GM21526 (cell line): ENCODE data around the gene KCNJ10.

ENCODE experiments used
- ATAC-seq: cut with Tn5 transposase; IDR thresholded peaks from one replicate; pipeline ENCODE4 v1.9.1; 2021; ENCODE audit warnings: moderate library complexity; ENCODE audit not compliant: unreplicated experiment, low FRiP score

Gene KCNJ10

GRCh38 chr1:160028426-160028825 lies 41.5 kb downstream of the KCNJ10 start:
- no peak for ATAC-seq

- no peak for ATAC-seq
Measured at GRCh38 chr1:160025314-160025713, 44.6 kb downstream of the KCNJ10 start.

- ATAC-seq: no peak
Measured at GRCh38 chr1:160024195-160024905, 45.6 kb downstream of the KCNJ10 start.

- no peak for ATAC-seq
Measured at GRCh38 chr1:160022330-160023310, 47.3 kb downstream of the KCNJ10 start.

GRCh38 chr1:160021376-160022074 lies 48.4 kb downstream of the KCNJ10 start:
- ATAC-seq: no peak

- ATAC-seq: no peak
Measured at GRCh38 chr1:160020196-160020595, 49.8 kb downstream of the KCNJ10 start.

- no peak for ATAC-seq
Measured at GRCh38 chr1:160018900-160019299, 51.1 kb downstream of the KCNJ10 start.

- no peak for ATAC-seq
Measured at GRCh38 chr1:160018347-160018746, 51.6 kb downstream of the KCNJ10 start.

GRCh38 chr1:160017592-160017991 lies 52.4 kb downstream of the KCNJ10 start:
- ATAC-seq: no peak

GRCh38 chr1:160011781-160012180 lies 58.2 kb downstream of the KCNJ10 start:
- ATAC-seq: no peak

- no peak for ATAC-seq
Measured at GRCh38 chr1:160009801-160010200, 60.2 kb downstream of the KCNJ10 start.

- ATAC-seq: no peak
Measured at GRCh38 chr1:160009081-160009480, 60.9 kb downstream of the KCNJ10 start.

- ATAC-seq: no peak
Measured at GRCh38 chr1:160007577-160008200, 62.3 kb downstream of the KCNJ10 start.

GRCh38 chr1:160006312-160006940 lies 63.5 kb downstream of the KCNJ10 start:
- peak; percentile 53 for ATAC-seq

- ATAC-seq: no peak
Measured at GRCh38 chr1:160005070-160005469, 64.9 kb downstream of the KCNJ10 start.

- no peak for ATAC-seq
Measured at GRCh38 chr1:160004425-160004824, 65.5 kb downstream of the KCNJ10 start.

- no peak for ATAC-seq
Measured at GRCh38 chr1:160004001-160004400, 66.0 kb downstream of the KCNJ10 start.

GRCh38 chr1:160001440-160001839 lies 68.5 kb downstream of the KCNJ10 start:
- ATAC-seq: no peak

GRCh38 chr1:159999204-159999603 lies 70.8 kb downstream of the KCNJ10 start:
- ATAC-seq: no peak

- ATAC-seq: no peak
Measured at GRCh38 chr1:159996653-159997052, 73.3 kb downstream of the KCNJ10 start.
